Central memory CD4-positive, alpha-beta T cell (primary cell): ENCODE measurements around the gene RASGRF2.

Source experiments
- DNase-seq: peaks from one replicate; pipeline ENCODE4 v3.0.0; 2022

RASGRF2 gene

GRCh38 chr5:81145329-81145935, 185.3 kb downstream of the RASGRF2 start:
- DNase-seq: no peak

GRCh38 chr5:81146031-81146430, 185.9 kb downstream of the RASGRF2 start:
- DNase-seq: no peak

- DNase-seq: no peak
Measured at GRCh38 chr5:81147011-81147885, 187.1 kb downstream of the RASGRF2 start.

GRCh38 chr5:81147886-81148571, 187.9 kb downstream of the RASGRF2 start:
- no peak for DNase-seq

- no peak for DNase-seq
Measured at GRCh38 chr5:81151546-81151945, 191.4 kb downstream of the RASGRF2 start.

GRCh38 chr5:81154725-81155124, 194.6 kb downstream of the RASGRF2 start:
- no peak for DNase-seq

GRCh38 chr5:81156732-81157131, 196.6 kb downstream of the RASGRF2 start:
- DNase-seq: no peak

GRCh38 chr5:81161012-81161601, 200.9 kb downstream of the RASGRF2 start:
- DNase-seq: no peak

- DNase-seq: no peak
Measured at GRCh38 chr5:81162501-81162900, 202.3 kb downstream of the RASGRF2 start.

GRCh38 chr5:81163651-81164050, 203.5 kb downstream of the RASGRF2 start:
- no peak for DNase-seq

- no peak for DNase-seq
Measured at GRCh38 chr5:81164476-81164875, 204.3 kb downstream of the RASGRF2 start.

- DNase-seq: no peak
Measured at GRCh38 chr5:81164936-81165335, 204.8 kb downstream of the RASGRF2 start.

- DNase-seq: peak; percentile 17
Measured at GRCh38 chr5:81165493-81166119, 205.4 kb downstream of the RASGRF2 start.

- DNase-seq: no peak
Measured at GRCh38 chr5:81166430-81166829, 206.3 kb downstream of the RASGRF2 start.

- DNase-seq: no peak
Measured at GRCh38 chr5:81167078-81167477, 206.9 kb downstream of the RASGRF2 start.

- DNase-seq: no peak
Measured at GRCh38 chr5:81167544-81167943, 207.4 kb downstream of the RASGRF2 start.

- no peak for DNase-seq
Measured at GRCh38 chr5:81169924-81170323, 209.8 kb downstream of the RASGRF2 start.

- DNase-seq: no peak
Measured at GRCh38 chr5:81171769-81172168, 211.6 kb downstream of the RASGRF2 start.

- no peak for DNase-seq
Measured at GRCh38 chr5:81172710-81173109, 212.5 kb downstream of the RASGRF2 start.

- no peak for DNase-seq
Measured at GRCh38 chr5:81177061-81177460, 216.9 kb downstream of the RASGRF2 start.

- no peak for DNase-seq
Measured at GRCh38 chr5:81179959-81180358, 219.8 kb downstream of the RASGRF2 start.

- DNase-seq: no peak
Measured at GRCh38 chr5:81180780-81181460, 220.8 kb downstream of the RASGRF2 start.
